ENCODE measurements around the gene CELF2.
"Not testable (repeated sequence)": the region's sequence is repeated elsewhere in the genome, so short reads cannot be mapped to it uniquely, and the experiment has no call there.

- TF ChIP-seq, protein P1, sequence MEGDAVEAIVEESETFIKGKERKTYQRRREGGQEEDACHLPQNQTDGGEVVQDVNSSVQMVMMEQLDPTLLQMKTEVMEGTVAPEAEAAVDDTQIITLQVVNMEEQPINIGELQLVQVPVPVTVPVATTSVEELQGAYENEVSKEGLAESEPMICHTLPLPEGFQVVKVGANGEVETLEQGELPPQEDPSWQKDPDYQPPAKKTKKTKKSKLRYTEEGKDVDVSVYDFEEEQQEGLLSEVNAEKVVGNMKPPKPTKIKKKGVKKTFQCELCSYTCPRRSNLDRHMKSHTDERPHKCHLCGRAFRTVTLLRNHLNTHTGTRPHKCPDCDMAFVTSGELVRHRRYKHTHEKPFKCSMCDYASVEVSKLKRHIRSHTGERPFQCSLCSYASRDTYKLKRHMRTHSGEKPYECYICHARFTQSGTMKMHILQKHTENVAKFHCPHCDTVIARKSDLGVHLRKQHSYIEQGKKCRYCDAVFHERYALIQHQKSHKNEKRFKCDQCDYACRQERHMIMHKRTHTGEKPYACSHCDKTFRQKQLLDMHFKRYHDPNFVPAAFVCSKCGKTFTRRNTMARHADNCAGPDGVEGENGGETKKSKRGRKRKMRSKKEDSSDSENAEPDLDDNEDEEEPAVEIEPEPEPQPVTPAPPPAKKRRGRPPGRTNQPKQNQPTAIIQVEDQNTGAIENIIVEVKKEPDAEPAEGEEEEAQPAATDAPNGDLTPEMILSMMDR (IDR thresholded peaks at IDR 0.05): not testable (repeated sequence)
- TF ChIP-seq POLR2A, POLR2AphosphoS5, EP300 (IDR thresholded peaks at IDR 0.05): not testable (repeated sequence)
These were observed 349.2 kb downstream of the CELF2 start for GRCh38 chr10:11366889-11367288.

All from sigmoid colon (tissue), 4 donors.